GM12878 (cell line): ENCODE measurements around the gene EFCC1. TPM values are rescaled to one million over a fixed set of nuclear protein-coding genes. Genes with fewer than 3 reads are reported as not detected.
A peak's percentile ranks its signal among the peaks of the same experiment; 100 is the strongest.

Experiments
- ATAC-seq: fragments of 200-7000 bp; cut with Tn5 transposase; 3 replicates; pipeline ENCODE4 v1.9.1; 2020; ENCODE audit warnings: mild to moderate bottlenecking, moderate library complexity
- BruUV-seq: library from RNA; stranded (reverse); fragments of 400-500 nt; replicated peaks from 2 replicates; lab custom pipeline; 2021; lab: Mats Ljungman, UMichigan
- CTCF ChIA-PET: fragments of 300-600 bp; sonication (Branson Sonifier 250); formaldehyde crosslinking; extraction: SDS; loops from one replicate; lab custom pipeline; 2021; ENCODE audit warnings: inconsistent platforms; lab: Yijun Ruan, JAX
- POLR2A ChIA-PET: fragments of 350-600 bp; formaldehyde crosslinking; extraction: SDS; loops from one replicate; lab custom pipeline; 2021; ENCODE audit warnings: inconsistent platforms; lab: Charles Lee
- RAD21 ChIA-PET: fragments of 300-600 bp; sonication (Branson Sonifier 250); formaldehyde crosslinking; loops from one replicate; lab custom pipeline; 2023; ENCODE audit warnings: antibody characterized with exemption; ENCODE audit not compliant: unreplicated experiment; lab: Charles Lee
- SMC1A ChIA-PET: fragments of 300-600 bp; sonication (Branson Sonifier 250); formaldehyde crosslinking; loops from one replicate; lab custom pipeline; 2023; ENCODE audit not compliant: unreplicated experiment, uncharacterized antibody; lab: Charles Lee
- DNase-seq: peaks from one replicate; pipeline ENCODE4 v3.0.0-alpha.2; 2011; ENCODE audit warnings: low read depth, low spot score
- FAIRE-seq: peaks from 3 replicates; lab custom pipeline; 2011; peaks lifted over from hg19 to GRCh38; lab: Jason Lieb, UNC
- H2AFZ ChIP-seq: 2 replicates; pipeline ENCODE4 v1.6.0; 2011; ENCODE audit warnings: low read depth, low read length, control low read depth; ENCODE audit not compliant: control insufficient read depth
- H3K27ac ChIP-seq: 2 replicates; pipeline ENCODE4 v1.5.1; 2011; ENCODE audit warnings: control low read depth; ENCODE audit not compliant: control insufficient read depth, insufficient read depth
- H3K27me3 ChIP-seq, 2 experiments: replicated peaks in 1 of 2; 2 replicates each; pipeline versions ENCODE4 v1.6.0 to v1.6.1; 2011; ENCODE audit warnings: low read length in 1 of 2; ENCODE audit not compliant: control insufficient read depth in 2 of 2, insufficient read depth in 2 of 2
- H3K36me3 ChIP-seq, 2 experiments: 2 replicates each; pipeline ENCODE4 v1.5.1; 2011; ENCODE audit warnings: low read length in 1 of 2; ENCODE audit not compliant: control insufficient read depth in 2 of 2, insufficient read depth in 2 of 2
- H3K4me1 ChIP-seq: 2 replicates; pipeline ENCODE4 v1.6.1; 2011; ENCODE audit warnings: mild to moderate bottlenecking, low read length, moderate library complexity, mixed read lengths; ENCODE audit not compliant: control insufficient read depth, insufficient read depth
- H3K4me2 ChIP-seq: 2 replicates; pipeline ENCODE4 v1.6.0; 2011; ENCODE audit warnings: control low read depth; ENCODE audit not compliant: control insufficient read depth, insufficient read depth
- H3K4me3 ChIP-seq: fragments of 200-600 bp; sonication (generic); 2 replicates; pipeline ENCODE4 v1.5.1; 2016
- H3K79me2 ChIP-seq: 2 replicates; pipeline ENCODE4 v1.6.0; 2011; ENCODE audit warnings: low read length; ENCODE audit not compliant: control insufficient read depth, insufficient read depth
- H3K9ac ChIP-seq: 2 replicates; pipeline ENCODE4 v1.8.0; 2011; ENCODE audit warnings: low read length, control low read depth, mixed read lengths; ENCODE audit not compliant: control insufficient read depth, insufficient read depth
- H3K9me3 ChIP-seq: replicated peaks from 3 replicates; pipeline ENCODE4 v1.5.1; 2011; ENCODE audit warnings: mild to moderate bottlenecking, low read length; ENCODE audit not compliant: control insufficient read depth, insufficient read depth
- H4K20me1 ChIP-seq: 2 replicates; pipeline ENCODE4 v1.6.0; 2011; ENCODE audit not compliant: control insufficient read depth, insufficient read depth
- BACH1 ChIP-seq: fragments of 450-650 bp; IDR thresholded peaks from 2 replicates; pipeline ENCODE4 v1.6.1; 2017; ENCODE audit warnings: mild to moderate bottlenecking, borderline replicate concordance
- BMI1 ChIP-seq: fragments of 450-650 bp; IDR thresholded peaks from 2 replicates; pipeline ENCODE4 v1.6.1; 2016; ENCODE audit warnings: mild to moderate bottlenecking, moderate library complexity, borderline replicate concordance
- WGBS: methylation state at CpG from one replicate; pipeline ENCODE4 v1.1.6; 2016; ENCODE audit warnings: low lambda C conversion rate; ENCODE audit not compliant: insufficient replicate concordance, insufficient coverage; ENCODE audit errors: missing lambda C conversion rate; 5-methylcytosine and 5-hydroxymethylcytosine counted together
- in situ Hi-C: fragments of 300-500 bp; cut with MboI; formaldehyde crosslinking; loops from 9 replicates; pipeline ENCODE4 v1.14.3; 2018; ENCODE audit warnings: mixed read lengths
- intact Hi-C: fragments of 100-400 bp; cut with micrococcal nuclease; formaldehyde crosslinking; loops from one replicate; pipeline ENCODE4 v1.14.2; 2022; ENCODE audit not compliant: unreplicated experiment
- polyA plus RNA-seq, 11 experiments: library from polyadenylated mRNA; depleted of rRNA in 4 of 11; unstranded in 6 of 11; stranded (reverse) in 5 of 11; fragments of >200 nt; fragmentation: Nextera tagmentation in 4 of 11; fragmentation: Illumina TruSeq in 1 of 11; extraction: Ambion mirVana in 4 of 11; extraction: Trizol in 1 of 11; gene quantifications; 1 replicate in 1 of 11; 2 replicates in 10 of 11; pipeline versions ENCODE4 v1.2.1 to v1.2.3, GENCODE V29; 2011 to 2016; ENCODE audit warnings: inconsistent platforms in 2 of 11, missing spikeins in 2 of 11, low read depth in 1 of 11
- total RNA-seq, 4 experiments: library from RNA; depleted of rRNA in 3 of 4; stranded (reverse); fragments of >200 nt in 3 of 4; fragmentation: Illumina TruSeq in 1 of 4; extraction: Trizol in 1 of 4; gene quantifications; 2 replicates each; pipeline versions ENCODE4 v1.2.1 to v1.2.3, GENCODE V29; 2013 to 2021
- TF ChIP-seq, protein P1 (sequence below): fragments of 150-350 bp; IDR thresholded peaks from 2 replicates; pipeline ENCODE4 v1.6.1; 2014; ENCODE audit warnings: mild to moderate bottlenecking, low read depth, low read length

Gene EFCC1
- total and polyA plus RNA-seq, 10 of the 15 experiments (the other 5 are each of a cell fraction or from before 2014, with no cell fraction given), result not detected

DNA sequence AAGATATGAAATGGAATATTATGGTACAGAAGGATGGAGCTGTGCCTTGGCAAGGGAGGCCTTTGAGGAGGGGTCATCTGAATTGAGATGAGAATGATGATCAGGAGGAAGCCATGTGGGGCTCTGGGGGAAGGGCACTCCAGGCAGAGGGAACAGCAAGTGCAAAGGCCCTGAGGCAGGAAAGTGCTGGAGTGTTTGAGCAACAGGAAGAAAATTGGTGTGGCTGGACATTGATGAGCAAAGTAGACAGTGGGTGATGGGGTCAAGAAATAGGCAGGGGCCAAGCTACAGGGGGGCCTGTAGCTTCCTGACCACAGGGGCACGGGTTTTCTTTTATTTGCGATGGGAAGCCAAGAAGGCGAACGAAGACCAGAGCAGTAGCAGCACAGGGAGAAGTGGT is 56.1 kb downstream of the EFCC1 start:
- Histone ChIP-seq H4K20me1 (no peaks in the 10 kb centered on the region), H3K4me3 (no peak overlapping the region), H3K79me2 (no peaks in the 10 kb centered on the region), H3K9me3 (no peaks in the 10 kb centered on the region), H3K27me3 (no peaks in the 10 kb centered on the region; a peak in 1 of 4 replicates), H2AFZ (no peak overlapping the region), H3K4me1 (0 out of 2 replicates have a peak, but pooled peaks cover 3% of the 10 kb centered on the region), H3K27ac (no peak overlapping the region), H3K4me2 (no peak overlapping the region), H3K36me3 (no peaks in the 10 kb centered on the region), H3K9ac (no peak overlapping the region)
- no peak for DNase-seq
- POLR2A ChIA-PET, result no interaction called here
- BruUV-seq, result no TSS peak
- 68% methylated on average over 4 of the region's 4 CpGs for WGBS
- SMC1A ChIA-PET, result no interaction called here
- no peak for ATAC-seq
- intact Hi-C loops (no loop called here), in situ Hi-C loops (loop anchor here (5.0 kb wide), 1 partner anchor 185 kb away; no protein-coding TSS in a partner anchor)
- FAIRE-seq, result no peak
- CTCF ChIA-PET, result interaction anchor here (1.6 kb wide), 1 partner anchor 188 kb away, joined by 5 read pairs; no protein-coding TSS in a partner anchor
- RAD21 ChIA-PET, result interaction anchor here (7.3 kb wide), 1 partner anchor 189 kb away, joined by 88 read pairs; no protein-coding TSS in a partner anchor
- TF ChIP-seq BACH1, result no peak
- TF ChIP-seq, all 136 proteins: peak for 0

DNA sequence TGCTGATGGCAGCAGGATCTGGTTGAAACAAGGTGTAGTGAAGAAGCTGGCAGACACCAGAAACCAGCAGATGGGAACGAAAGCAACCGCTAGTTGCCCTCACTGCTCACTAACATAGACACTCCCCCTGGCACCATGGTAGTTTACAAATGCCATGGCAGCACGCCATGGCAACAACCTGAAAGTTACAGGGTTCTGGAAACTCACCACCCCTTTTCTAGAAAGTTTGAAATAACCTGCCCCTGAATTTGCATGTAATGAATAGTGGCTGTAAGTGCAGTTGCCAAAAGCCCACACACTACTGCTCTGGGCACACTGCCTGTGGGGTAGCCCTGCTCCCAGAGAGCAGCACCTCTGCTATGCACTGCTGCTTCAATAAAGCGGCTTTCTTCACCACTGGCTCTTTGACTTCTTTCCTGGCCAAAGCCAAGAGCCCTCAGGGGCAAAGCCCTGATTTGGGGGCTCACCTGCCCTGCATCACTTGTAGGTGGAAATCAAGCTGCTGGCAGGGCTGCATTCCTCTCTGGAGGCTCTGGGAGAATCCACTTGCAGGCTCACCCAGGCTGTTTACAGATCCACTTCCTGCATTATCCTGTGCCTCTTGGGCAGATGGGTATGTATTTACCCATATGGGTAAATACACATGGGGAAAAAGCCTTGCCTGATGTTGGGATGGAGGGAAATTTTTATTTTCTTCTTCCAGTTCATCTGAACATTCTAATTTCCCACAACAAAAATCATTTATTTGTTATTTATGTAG is 57.5 kb downstream of the EFCC1 start:
- H3K79me2 ChIP-seq, result no peaks in the 10 kb centered on the region
- H3K27me3 ChIP-seq, result no peaks in the 10 kb centered on the region; a peak in 1 of 4 replicates
- SMC1A ChIA-PET, result no interaction called here
- H3K4me3 ChIP-seq, result no peak overlapping the region
- DNase-seq, result peak; percentile 48
- BruUV-seq, result no TSS peak
- in situ Hi-C loops (loop anchor here (5.0 kb wide), 1 partner anchor 184 kb away; no protein-coding TSS in a partner anchor), intact Hi-C loops (no loop called here)
- no peak overlapping the region for H3K4me2 ChIP-seq
- peak; percentile 82 for ATAC-seq
- H3K36me3 ChIP-seq, result no peaks in the 10 kb centered on the region
- H3K27ac ChIP-seq, result no peak overlapping the region
- no peaks in the 10 kb centered on the region for H4K20me1 ChIP-seq
- no peak for FAIRE-seq
- POLR2A ChIA-PET, result no interaction called here
- CTCF ChIA-PET, result no interaction called here
- 2% methylated on average over 4 of the region's 4 CpGs for whole genome bisulfite sequencing
- no peaks in the 10 kb centered on the region for H3K9me3 ChIP-seq
- H3K9ac ChIP-seq, result no peak overlapping the region
- no peak overlapping the region for H2AFZ ChIP-seq
- TF ChIP-seq, protein P1, sequence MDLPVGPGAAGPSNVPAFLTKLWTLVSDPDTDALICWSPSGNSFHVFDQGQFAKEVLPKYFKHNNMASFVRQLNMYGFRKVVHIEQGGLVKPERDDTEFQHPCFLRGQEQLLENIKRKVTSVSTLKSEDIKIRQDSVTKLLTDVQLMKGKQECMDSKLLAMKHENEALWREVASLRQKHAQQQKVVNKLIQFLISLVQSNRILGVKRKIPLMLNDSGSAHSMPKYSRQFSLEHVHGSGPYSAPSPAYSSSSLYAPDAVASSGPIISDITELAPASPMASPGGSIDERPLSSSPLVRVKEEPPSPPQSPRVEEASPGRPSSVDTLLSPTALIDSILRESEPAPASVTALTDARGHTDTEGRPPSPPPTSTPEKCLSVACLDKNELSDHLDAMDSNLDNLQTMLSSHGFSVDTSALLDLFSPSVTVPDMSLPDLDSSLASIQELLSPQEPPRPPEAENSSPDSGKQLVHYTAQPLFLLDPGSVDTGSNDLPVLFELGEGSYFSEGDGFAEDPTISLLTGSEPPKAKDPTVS, result no peak
- peak; percentile 25; the same call in 1 of the 2 replicates for TF ChIP-seq BMI1
- RAD21 ChIA-PET, result interaction anchor here (0.7 kb wide), 1 partner anchor 125 kb away, joined by 3 read pairs; the partner anchor contains the start of gene CNBP
- 0 out of 2 replicates have a peak, but pooled peaks cover 3% of the 10 kb centered on the region for H3K4me1 ChIP-seq
